Globus pallidus (tissue), 1 donor: ENCODE data around the gene NOM1.
"Not testable (repeated sequence)": the region's sequence is repeated elsewhere in the genome, so short reads cannot be mapped to it uniquely, and the experiment has no call there.

Source experiments
- DNase-seq: peaks from one replicate; pipeline ENCODE4 v3.0.0-alpha.2; 2015; ENCODE audit warnings: low spot score

The NOM1 gene

GRCh38 chr7:156949541-156950380, at the start of gene NOM1:
NOM1 (plus strand) TSS chr7:156949712; CDS start chr7:156949738, 26 bp downstream.
- DNase-seq, result peak; percentile 70

GRCh38 chr7:156900093-156900492, 49.4 kb upstream of the NOM1 start:
- not testable (repeated sequence) for DNase-seq

- no peak for DNase-seq
Observed at GRCh38 chr7:156903232-156903909, 46.1 kb upstream of the NOM1 start.

- DNase-seq, result no peak
Observed at GRCh38 chr7:156906200-156906649, 43.3 kb upstream of the NOM1 start.

GRCh38 chr7:156907656-156908055, 41.9 kb upstream of the NOM1 start:
- no peak for DNase-seq

- DNase-seq, result not testable (repeated sequence)
Observed at GRCh38 chr7:156909574-156910252, 39.8 kb upstream of the NOM1 start.

- DNase-seq, result no peak
Observed at GRCh38 chr7:156918635-156919034, 30.9 kb upstream of the NOM1 start.

GRCh38 chr7:156919132-156919713, 30.3 kb upstream of the NOM1 start:
- no peak for DNase-seq

- DNase-seq, result no peak
Observed at GRCh38 chr7:156920076-156920475, 29.4 kb upstream of the NOM1 start.

- not testable (repeated sequence) for DNase-seq
Observed at GRCh38 chr7:156920487-156921373, 28.8 kb upstream of the NOM1 start.

GRCh38 chr7:156922304-156922703, 27.2 kb upstream of the NOM1 start:
- not testable (repeated sequence) for DNase-seq

GRCh38 chr7:156925821-156926220, 23.7 kb upstream of the NOM1 start:
- not testable (repeated sequence) for DNase-seq

GRCh38 chr7:156927571-156928405, 21.7 kb upstream of the NOM1 start:
- no peak for DNase-seq

- no peak for DNase-seq
Observed at GRCh38 chr7:156928406-156928747, 21.1 kb upstream of the NOM1 start.

GRCh38 chr7:156929789-156930539, 19.5 kb upstream of the NOM1 start:
- no peak for DNase-seq

GRCh38 chr7:156932006-156932405, 17.5 kb upstream of the NOM1 start:
- DNase-seq, result no peak

- no peak for DNase-seq
Observed at GRCh38 chr7:156935250-156935649, 14.3 kb upstream of the NOM1 start.

GRCh38 chr7:156936766-156937165, 12.7 kb upstream of the NOM1 start:
- DNase-seq, result not testable (repeated sequence)

- DNase-seq, result no peak
Observed at GRCh38 chr7:156940421-156941122, 8.9 kb upstream of the NOM1 start.
